Amygdala (tissue), 56 donors: ENCODE measurements around the gene PCNX2.
"Not testable (repeated sequence)": the region's sequence is repeated elsewhere in the genome, so short reads cannot be mapped to it uniquely, and the experiment has no call there.

Experiments used
- DNase-seq, 56 donors: peaks; one replicate each; lab custom pipeline; 2025; lab: John Stamatoyannopoulos, UW

Gene PCNX2

GRCh38 chr1:233180641-233181364 is 114.7 kb downstream of the PCNX2 start:
- DNase-seq = no peak

- DNase-seq = not testable (repeated sequence)
Measured at GRCh38 chr1:233179638-233180037, 115.9 kb downstream of the PCNX2 start.

GRCh38 chr1:233172201-233172600 is 123.3 kb downstream of the PCNX2 start:
- no peak for DNase-seq

- DNase-seq = no peak
Measured at GRCh38 chr1:233170741-233171140, 124.8 kb downstream of the PCNX2 start.

- no peak for DNase-seq
Measured at GRCh38 chr1:233168384-233168783, 127.1 kb downstream of the PCNX2 start.

GRCh38 chr1:233166896-233167295 is 128.6 kb downstream of the PCNX2 start:
- DNase-seq = no peak

GRCh38 chr1:233163696-233164095 is 131.8 kb downstream of the PCNX2 start:
- no peak for DNase-seq

- DNase-seq = no peak
Measured at GRCh38 chr1:233158322-233158721, 137.2 kb downstream of the PCNX2 start.

- no peak for DNase-seq
Measured at GRCh38 chr1:233157245-233157644, 138.3 kb downstream of the PCNX2 start.

- DNase-seq = no peak
Measured at GRCh38 chr1:233151861-233152260, 143.7 kb downstream of the PCNX2 start.

GRCh38 chr1:233144434-233144833 is 151.1 kb downstream of the PCNX2 start:
- no peak for DNase-seq

GRCh38 chr1:233143241-233143640 is 152.3 kb downstream of the PCNX2 start:
- DNase-seq = no peak

- no peak for DNase-seq
Measured at GRCh38 chr1:233140974-233141373, 154.6 kb downstream of the PCNX2 start.

GRCh38 chr1:233140499-233140898 is 155.0 kb downstream of the PCNX2 start:
- DNase-seq = no peak

GRCh38 chr1:233138788-233139585 is 156.5 kb downstream of the PCNX2 start:
- DNase-seq = no peak

- DNase-seq = no peak
Measured at GRCh38 chr1:233135833-233136232, 159.7 kb downstream of the PCNX2 start.

- no peak for DNase-seq
Measured at GRCh38 chr1:233132445-233132844, 163.1 kb downstream of the PCNX2 start.

- DNase-seq = not testable (repeated sequence)
Measured at GRCh38 chr1:233129031-233129430, 166.5 kb downstream of the PCNX2 start.

GRCh38 chr1:233127157-233127556 is 168.4 kb downstream of the PCNX2 start:
- no peak for DNase-seq

GRCh38 chr1:233122779-233123178 is 172.7 kb downstream of the PCNX2 start:
- no peak for DNase-seq

GRCh38 chr1:233121947-233122559 is 173.5 kb downstream of the PCNX2 start:
- DNase-seq = no peak

- DNase-seq = no peak
Measured at GRCh38 chr1:233114860-233115259, 180.7 kb downstream of the PCNX2 start.
